Measurements from ENCODE around the gene FBLN5.

- TF ChIP-seq CTCF (IDR thresholded peaks at IDR 0.05 in 2 of 3, conservative IDR thresholded peaks at IDR 0.05 in 1 of 3; ENCODE audit: borderline replicate concordance in 1 of 3, insufficient read depth in 1 of 3, low read depth in 2 of 3, low read length in 2 of 3) (no peak), JUND (IDR thresholded peaks at IDR 0.05) (no peak), EGR1 (IDR thresholded peaks at IDR 0.05; ENCODE audit: low read depth) (no peak), ZNF274 (IDR thresholded peaks at IDR 0.05; ENCODE audit: low read depth, low read length) (no peak), EZH2 (IDR thresholded peaks at IDR 0.05) (no peak), POLR2A (IDR thresholded peaks at IDR 0.05; ENCODE audit: borderline replicate concordance, extremely low read depth, insufficient read depth, insufficient read length) (no peak)
- TF ChIP-seq, protein P1, sequence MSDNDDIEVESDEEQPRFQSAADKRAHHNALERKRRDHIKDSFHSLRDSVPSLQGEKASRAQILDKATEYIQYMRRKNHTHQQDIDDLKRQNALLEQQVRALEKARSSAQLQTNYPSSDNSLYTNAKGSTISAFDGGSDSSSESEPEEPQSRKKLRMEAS (IDR thresholded peaks at IDR 0.05), result no peak
Measured at GRCh38 chr14:91953170-91953985, 5.9 kb upstream of the FBLN5 start.
